NCI-H2029 treated with DMSO at 0.1 percent for 48 hours (cell line): ENCODE results near the gene GJD4.

Experiments
- DNase-seq: peaks from one replicate; lab custom pipeline; 2025; lab: John Stamatoyannopoulos, UW

Gene GJD4

GRCh38 chr10:35657621-35658020 is 52.5 kb downstream of the GJD4 start:
- DNase-seq, result no peak
